ENCODE results near the gene P3H3. TPM values are rescaled to one million over a fixed set of nuclear protein-coding genes. Genes with fewer than 3 reads are reported as not detected.
A peak's percentile ranks its signal among the peaks of the same experiment; 100 is the strongest.

P3H3 gene
- total and polyA plus RNA-seq, 9 of the 15 experiments (the other 6 are each of a cell fraction or from before 2014, with no cell fraction given), result 0.03 to 15.0 (median 4.8) TPM

- peak; percentile 98 for TF ChIP-seq CREB3L1 (IDR thresholded peaks at IDR 0.05; ENCODE audit: borderline replicate concordance, low read depth)
- TF ChIP-seq REST (IDR thresholded peaks at IDR 0.05; ENCODE audit: borderline replicate concordance), result no peak
- no peak for TF ChIP-seq REST (CRISPR knock-in tag; IDR thresholded peaks at IDR 0.05; ENCODE audit: low read depth)
- no peak for TF ChIP-seq BDP1 (IDR thresholded peaks at IDR 0.05; ENCODE audit: insufficient read depth, insufficient read length)
- TF ChIP-seq KLF1 (tag; IDR thresholded peaks at IDR 0.05), result no peak
- no peak for TF ChIP-seq UBTF (IDR thresholded peaks at IDR 0.05; ENCODE audit: borderline replicate concordance in 1 of 2, low read depth in 2 of 2, low read length in 2 of 2)
- no peak for TF ChIP-seq ELF4 (CRISPR knock-in tag; IDR thresholded peaks at IDR 0.05)
- TF ChIP-seq SMAD3 (CRISPR knock-in tag; conservative IDR thresholded peaks at IDR 0.05), result no peak
- no peak for TF ChIP-seq THRB (CRISPR knock-in tag; conservative IDR thresholded peaks at IDR 0.05)
- no peak for TF ChIP-seq ZBTB8A (IDR thresholded peaks at IDR 0.05; ENCODE audit: partially characterized antibody)
- peak in 1 of 2 experiments; percentile 53; a peak in 2 of 4 replicates for TF ChIP-seq MAZ (CRISPR knock-in tag; conservative IDR thresholded peaks at IDR 0.05 in 1 of 2, IDR thresholded peaks at IDR 0.05 in 1 of 2)
- TF ChIP-seq ELF2 (CRISPR knock-in tag; IDR thresholded peaks at IDR 0.05), result no peak
- TF ChIP-seq ETV5 (CRISPR knock-in tag; IDR thresholded peaks at IDR 0.05; ENCODE audit: low read depth), result peak; percentile 20; the same call in 1 of the 2 replicates
- TF ChIP-seq ZNF778 (CRISPR knock-in tag; IDR thresholded peaks at IDR 0.05), result no peak
Measured at GRCh38 chr12:6828781-6829535, 751 bp downstream of the P3H3 start (continued).

Measured in K562 (cell line).